Astrocyte (in vitro differentiated cells and primary cell): ENCODE results near the gene TMIE. TPM values are rescaled to one million over a fixed set of nuclear protein-coding genes. Genes with fewer than 3 reads are reported as not detected.
"Not testable (repeated sequence)": the region's sequence is repeated elsewhere in the genome, so short reads cannot be mapped to it uniquely, and the experiment has no call there.

Experiments
- DNase-seq: peaks from one replicate; pipeline ENCODE4 v3.0.0-alpha.2; 2010; ENCODE audit warnings: low read depth
- FAIRE-seq: peaks from 2 replicates; lab custom pipeline; 2011; peaks lifted over from hg19 to GRCh38; lab: Jason Lieb, UNC
- H2AFZ ChIP-seq: 2 replicates; pipeline ENCODE4 v1.6.0; 2012; ENCODE audit warnings: low read depth, low read length, inconsistent platforms
- H3K27ac ChIP-seq: 2 replicates; pipeline ENCODE4 v1.5.1; 2011; ENCODE audit warnings: low read depth, low read length, inconsistent platforms
- H3K27me3 ChIP-seq: 2 replicates; pipeline ENCODE4 v1.6.0; 2011; ENCODE audit warnings: low read length, inconsistent platforms; ENCODE audit not compliant: insufficient read depth
- H3K36me3 ChIP-seq: 2 replicates; pipeline ENCODE4 v1.5.1; 2011; ENCODE audit warnings: low read length, inconsistent platforms; ENCODE audit not compliant: insufficient read depth
- H3K4me1 ChIP-seq: 2 replicates; pipeline ENCODE4 v1.5.1; 2011; ENCODE audit warnings: low read length, inconsistent platforms; ENCODE audit not compliant: insufficient read depth
- H3K4me2 ChIP-seq: 2 replicates; pipeline ENCODE4 v1.6.0; 2012; ENCODE audit warnings: low read length, inconsistent platforms
- H3K4me3 ChIP-seq: 2 replicates; pipeline ENCODE4 v1.5.1; 2011; ENCODE audit warnings: low read depth, mild to moderate bottlenecking, low read length, inconsistent platforms; ENCODE audit not compliant: insufficient read depth
- H3K79me2 ChIP-seq: 2 replicates; pipeline ENCODE4 v1.6.0; 2012; ENCODE audit warnings: mild to moderate bottlenecking, low read length, inconsistent platforms; ENCODE audit not compliant: insufficient read depth
- H3K9ac ChIP-seq: 2 replicates; pipeline ENCODE4 v1.6.0; 2012; ENCODE audit warnings: mild to moderate bottlenecking, low read length, inconsistent platforms
- H3K9me3 ChIP-seq: 2 replicates; pipeline ENCODE4 v1.5.1; 2012; ENCODE audit warnings: low read depth, mild to moderate bottlenecking, low read length, inconsistent platforms; ENCODE audit not compliant: insufficient read depth
- H4K20me1 ChIP-seq: 2 replicates; pipeline ENCODE4 v1.6.0; 2012; ENCODE audit warnings: low read length, inconsistent platforms; ENCODE audit not compliant: insufficient read depth
- H3K27ac Mint-ChIP-seq: one replicate; pipeline ENCODE4 v1.8.0; 2021; ENCODE audit warnings: mild to moderate bottlenecking, mixed read lengths; ENCODE audit not compliant: unreplicated experiment
- H3K27me3 Mint-ChIP-seq: one replicate; pipeline ENCODE4 v1.8.0; 2021; ENCODE audit warnings: low read depth, mixed read lengths; ENCODE audit not compliant: unreplicated experiment
- H3K36me3 Mint-ChIP-seq: one replicate; pipeline ENCODE4 v1.8.0; 2021; ENCODE audit warnings: low read depth, mixed read lengths; ENCODE audit not compliant: unreplicated experiment
- H3K4me1 Mint-ChIP-seq: one replicate; pipeline ENCODE4 v1.8.0; 2021; ENCODE audit warnings: low read depth, mixed read lengths; ENCODE audit not compliant: unreplicated experiment
- H3K4me3 Mint-ChIP-seq: one replicate; pipeline ENCODE4 v1.8.0; 2021; ENCODE audit warnings: mild to moderate bottlenecking, moderate library complexity, mixed read lengths; ENCODE audit not compliant: unreplicated experiment
- H3K9me3 Mint-ChIP-seq: one replicate; pipeline ENCODE4 v1.8.0; 2021; ENCODE audit warnings: mild to moderate bottlenecking, mixed read lengths; ENCODE audit not compliant: unreplicated experiment
- CTCF ChIP-seq: IDR thresholded peaks from 2 replicates; pipeline ENCODE4 v1.5.1; 2011; ENCODE audit warnings: low read depth, mild to moderate bottlenecking, inconsistent platforms, low read length, moderate library complexity; ENCODE audit not compliant: insufficient read depth
- EZH2 ChIP-seq: IDR thresholded peaks from 2 replicates; pipeline ENCODE4 v1.6.1; 2012; ENCODE audit warnings: mild to moderate bottlenecking, low read length, inconsistent platforms; ENCODE audit not compliant: insufficient read depth
- total RNA-seq: library from RNA; stranded (reverse); gene quantifications from 2 replicates; pipeline ENCODE4 v1.2.1, GENCODE V29; 2021

Gene TMIE
- total RNA-seq, 1 donor from 2014 or later = 0.34 TPM

GRCh38 chr3:46702246-46703012, 1.2 kb downstream of the TMIE start:
- Mint-ChIP-seq H3K4me3 (no peak overlapping the region), H3K4me1 (peaks cover 16% of the 10 kb centered on the region), H3K27me3 (peaks cover 30% of the 10 kb centered on the region), H3K9me3 (peaks cover 1% of the 10 kb centered on the region), H3K27ac (no peak overlapping the region), H3K36me3 (no peaks in the 10 kb centered on the region)
- Histone ChIP-seq H2AFZ (no peak overlapping the region), H3K4me3 (no peak overlapping the region), H3K79me2 (no peaks in the 10 kb centered on the region), H3K4me2 (no peak overlapping the region), H4K20me1 (no peaks in the 10 kb centered on the region), H3K4me1 (peaks cover 8% of the 10 kb centered on the region), H3K9ac (no peak overlapping the region), H3K27ac (no peak overlapping the region), H3K9me3 (no peaks in the 10 kb centered on the region), H3K27me3 (peaks cover 18% of the 10 kb centered on the region), H3K36me3 (no peaks in the 10 kb centered on the region)
- FAIRE-seq = no peak
- DNase-seq = no peak
- TF ChIP-seq EZH2 = no peak
- TF ChIP-seq CTCF = no peak

- TF ChIP-seq EZH2 (no peak), CTCF (no peak)
- Histone ChIP-seq H3K9me3 (no peaks in the 10 kb centered on the region), H3K27ac (no peak overlapping the region), H3K4me2 (no peak overlapping the region), H3K27me3 (peaks cover 18% of the 10 kb centered on the region), H3K79me2 (no peaks in the 10 kb centered on the region), H2AFZ (no peak overlapping the region), H3K36me3 (no peaks in the 10 kb centered on the region), H3K9ac (no peak overlapping the region), H3K4me3 (no peak overlapping the region), H4K20me1 (no peaks in the 10 kb centered on the region), H3K4me1 (peaks cover 8% of the 10 kb centered on the region)
- Mint-ChIP-seq H3K4me3 (no peak overlapping the region), H3K27ac (no peak overlapping the region), H3K36me3 (no peaks in the 10 kb centered on the region), H3K4me1 (peaks cover 16% of the 10 kb centered on the region), H3K9me3 (peaks cover 1% of the 10 kb centered on the region), H3K27me3 (peaks cover 30% of the 10 kb centered on the region)
- FAIRE-seq (no peak), DNase-seq (no peak)
Measured at GRCh38 chr3:46703013-46703520, 1.9 kb downstream of the TMIE start.

- not testable (repeated sequence) for FAIRE-seq, DNase-seq, H3K36me3 Mint-ChIP-seq, H3K9me3 Mint-ChIP-seq, H3K4me3 ChIP-seq, H3K9me3 ChIP-seq, H3K9ac ChIP-seq, H3K4me1 ChIP-seq, H3K36me3 ChIP-seq, H3K27ac Mint-ChIP-seq, H3K4me3 Mint-ChIP-seq, H3K79me2 ChIP-seq, H4K20me1 ChIP-seq, H3K27ac ChIP-seq, H2AFZ ChIP-seq, H3K4me2 ChIP-seq
- peaks cover 18% of the 10 kb centered on the region for H3K27me3 ChIP-seq
- Mint-ChIP-seq H3K27me3 (peaks cover 32% of the 10 kb centered on the region), H3K4me1 (peaks cover 16% of the 10 kb centered on the region)
Measured at GRCh38 chr3:46704346-46704745, 3.2 kb downstream of the TMIE start.
